DOHH2 (cell line): ENCODE measurements around the gene KLHL21.

Experiments
- EZH2phosphoT487 ChIP-seq: fragments of 200-600 bp; sonication (generic); IDR thresholded peaks from 2 replicates; pipeline ENCODE4 v1.6.1; 2017; ENCODE audit warnings: borderline replicate concordance, mild to moderate bottlenecking, antibody characterized with exemption, low read length, moderate library complexity, mixed read lengths
- TF ChIP-seq, protein P1 (sequence below): fragments of 200-600 bp; sonication (generic); IDR thresholded peaks from one replicate; pipeline ENCODE4 v1.5.1; 2014; ENCODE audit warnings: antibody characterized with exemption, mild to moderate bottlenecking, low read depth, low read length; ENCODE audit not compliant: poor library complexity, severe bottlenecking

DNA sequence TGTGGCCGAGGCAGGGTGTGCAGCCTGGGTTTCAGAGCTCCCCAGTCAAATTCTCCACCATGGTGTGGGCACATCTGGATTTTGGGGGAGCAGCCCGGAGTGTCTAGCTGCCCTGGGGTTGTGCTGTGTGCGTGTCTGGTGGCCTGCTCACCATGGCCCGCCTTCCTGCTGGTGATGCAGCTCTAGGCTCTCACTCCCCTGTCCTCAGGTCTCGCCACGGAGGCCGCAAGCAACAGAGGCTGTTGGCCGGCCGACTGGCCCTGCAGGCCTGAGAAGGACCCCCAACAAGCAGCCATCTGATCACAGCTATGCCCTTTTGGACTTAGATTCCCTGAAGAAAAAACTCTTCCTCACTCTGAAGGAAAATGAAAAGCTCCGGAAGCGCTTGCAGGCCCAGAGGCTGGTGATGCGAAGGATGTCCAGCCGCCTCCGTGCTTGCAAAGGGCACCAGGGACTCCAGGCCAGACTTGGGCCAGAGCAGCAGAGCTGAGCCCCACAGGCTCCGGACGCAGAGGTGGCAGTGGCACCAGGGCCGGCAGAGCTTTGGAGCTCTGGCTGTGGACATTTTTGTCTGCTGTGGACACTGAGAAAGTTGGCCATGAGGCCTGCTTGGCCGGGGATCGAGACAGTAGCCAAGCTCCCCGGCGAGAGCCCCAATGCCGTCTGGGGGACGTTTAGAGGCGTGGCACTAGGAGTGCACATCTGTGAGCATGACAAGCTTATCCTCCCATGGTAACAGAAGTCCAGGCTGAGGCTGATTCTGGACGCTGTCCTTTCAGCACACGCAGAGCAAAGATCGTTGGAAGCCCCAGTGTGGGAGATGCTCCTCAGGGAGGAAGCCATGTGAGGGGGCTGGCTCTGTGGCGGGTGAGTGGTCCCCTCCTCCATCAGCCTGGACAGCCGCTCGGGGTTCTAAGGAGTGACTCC, 30.2 kb upstream of the KLHL21 start:
- TF ChIP-seq, protein P1, sequence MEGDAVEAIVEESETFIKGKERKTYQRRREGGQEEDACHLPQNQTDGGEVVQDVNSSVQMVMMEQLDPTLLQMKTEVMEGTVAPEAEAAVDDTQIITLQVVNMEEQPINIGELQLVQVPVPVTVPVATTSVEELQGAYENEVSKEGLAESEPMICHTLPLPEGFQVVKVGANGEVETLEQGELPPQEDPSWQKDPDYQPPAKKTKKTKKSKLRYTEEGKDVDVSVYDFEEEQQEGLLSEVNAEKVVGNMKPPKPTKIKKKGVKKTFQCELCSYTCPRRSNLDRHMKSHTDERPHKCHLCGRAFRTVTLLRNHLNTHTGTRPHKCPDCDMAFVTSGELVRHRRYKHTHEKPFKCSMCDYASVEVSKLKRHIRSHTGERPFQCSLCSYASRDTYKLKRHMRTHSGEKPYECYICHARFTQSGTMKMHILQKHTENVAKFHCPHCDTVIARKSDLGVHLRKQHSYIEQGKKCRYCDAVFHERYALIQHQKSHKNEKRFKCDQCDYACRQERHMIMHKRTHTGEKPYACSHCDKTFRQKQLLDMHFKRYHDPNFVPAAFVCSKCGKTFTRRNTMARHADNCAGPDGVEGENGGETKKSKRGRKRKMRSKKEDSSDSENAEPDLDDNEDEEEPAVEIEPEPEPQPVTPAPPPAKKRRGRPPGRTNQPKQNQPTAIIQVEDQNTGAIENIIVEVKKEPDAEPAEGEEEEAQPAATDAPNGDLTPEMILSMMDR, result no peak
- TF ChIP-seq EZH2phosphoT487, result no peak
